ENCODE measurements around the gene SLC13A2.
"Not testable (repeated sequence)": the region's sequence is repeated elsewhere in the genome, so short reads cannot be mapped to it uniquely, and the experiment has no call there.

Gene SLC13A2

GRCh38 chr17:28473542-28473941 is at the start of gene SLC13A2:
Gene SLC13A2, plus strand, starts transcription at chr17:28473644. Its CDS starts 69 bp downstream, at chr17:28473713.
- DNase-seq (ENCODE audit: low read depth): no peak

GRCh38 chr17:28425206-28425605 is 48.2 kb upstream of the SLC13A2 start:
- DNase-seq (ENCODE audit: low read depth): no peak

- DNase-seq (ENCODE audit: low read depth): no peak
Measured at GRCh38 chr17:28426081-28426519, 47.3 kb upstream of the SLC13A2 start.

GRCh38 chr17:28427371-28427770 is 46.1 kb upstream of the SLC13A2 start:
- DNase-seq (ENCODE audit: low read depth): no peak

- DNase-seq (ENCODE audit: low read depth): not testable (repeated sequence)
Measured at GRCh38 chr17:28427982-28428381, 45.5 kb upstream of the SLC13A2 start.

- no peak for DNase-seq (ENCODE audit: low read depth)
Measured at GRCh38 chr17:28433721-28434120, 39.7 kb upstream of the SLC13A2 start.

GRCh38 chr17:28434326-28434725 is 39.1 kb upstream of the SLC13A2 start:
- not testable (repeated sequence) for DNase-seq (ENCODE audit: low read depth)

GRCh38 chr17:28443901-28444638 is 29.4 kb upstream of the SLC13A2 start:
- no peak for DNase-seq (ENCODE audit: low read depth)

- DNase-seq (ENCODE audit: low read depth): no peak
Measured at GRCh38 chr17:28446716-28447395, 26.6 kb upstream of the SLC13A2 start.

- DNase-seq (ENCODE audit: low read depth): no peak
Measured at GRCh38 chr17:28447396-28447760, 26.1 kb upstream of the SLC13A2 start.

GRCh38 chr17:28449859-28450258 is 23.6 kb upstream of the SLC13A2 start:
- no peak for DNase-seq (ENCODE audit: low read depth)

GRCh38 chr17:28457890-28458289 is 15.6 kb upstream of the SLC13A2 start:
- DNase-seq (ENCODE audit: low read depth): no peak

GRCh38 chr17:28458881-28459280 is 14.6 kb upstream of the SLC13A2 start:
- DNase-seq (ENCODE audit: low read depth): not testable (repeated sequence)

- no peak for DNase-seq (ENCODE audit: low read depth)
Measured at GRCh38 chr17:28460901-28461300, 12.5 kb upstream of the SLC13A2 start.

GRCh38 chr17:28466001-28466400 is 7.4 kb upstream of the SLC13A2 start:
- DNase-seq (ENCODE audit: low read depth): no peak

GRCh38 chr17:28466521-28467048 is 6.9 kb upstream of the SLC13A2 start:
- DNase-seq (ENCODE audit: low read depth): peak; percentile 2

- peak; percentile 53 for DNase-seq (ENCODE audit: low read depth)
Measured at GRCh38 chr17:28467456-28468025, 5.9 kb upstream of the SLC13A2 start.

GRCh38 chr17:28468033-28468735 is 5.3 kb upstream of the SLC13A2 start:
- not testable (repeated sequence) for DNase-seq (ENCODE audit: low read depth)

- no peak for DNase-seq (ENCODE audit: low read depth)
Measured at GRCh38 chr17:28468781-28469180, 4.7 kb upstream of the SLC13A2 start.

- no peak for DNase-seq (ENCODE audit: low read depth)
Measured at GRCh38 chr17:28469376-28469775, 4.1 kb upstream of the SLC13A2 start.

- no peak for DNase-seq (ENCODE audit: low read depth)
Measured at GRCh38 chr17:28470266-28470913, 3.1 kb upstream of the SLC13A2 start.

- no peak for DNase-seq (ENCODE audit: low read depth)
Measured at GRCh38 chr17:28470914-28471366, 2.5 kb upstream of the SLC13A2 start.
